C4-2B (cell line): ENCODE results near the gene CCDC85C.

Experiments used
- ZFX ChIP-seq: fragments of 450-650 bp; IDR thresholded peaks from 2 replicates; pipeline ENCODE4 v1.6.1; 2017
- TF ChIP-seq, protein P1 (sequence below): fragments of 450-650 bp; conservative IDR thresholded peaks from 2 replicates; pipeline ENCODE4 v1.5.1; 2017; ENCODE audit warnings: mild to moderate bottlenecking

DNA sequence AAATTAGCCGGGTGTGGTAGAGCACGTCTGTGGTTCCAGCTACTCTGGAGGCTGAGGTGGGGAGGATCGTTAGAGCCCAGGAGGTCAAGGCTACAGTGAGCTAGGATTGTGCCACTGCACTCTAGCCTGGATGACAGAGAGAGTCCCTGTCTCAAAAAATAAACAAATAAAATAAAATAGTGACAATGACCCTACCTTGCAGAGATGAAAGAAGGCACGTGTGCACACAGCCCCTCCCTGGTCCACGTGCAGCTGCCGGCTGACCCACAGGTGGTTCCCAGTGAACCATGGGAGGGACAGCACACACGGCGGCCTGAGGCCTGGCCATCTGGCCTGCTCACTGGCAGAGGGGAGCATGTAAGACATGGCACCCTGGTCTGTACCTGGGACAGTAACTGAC lies 45.6 kb upstream of the CCDC85C start:
- TF ChIP-seq, protein P1, sequence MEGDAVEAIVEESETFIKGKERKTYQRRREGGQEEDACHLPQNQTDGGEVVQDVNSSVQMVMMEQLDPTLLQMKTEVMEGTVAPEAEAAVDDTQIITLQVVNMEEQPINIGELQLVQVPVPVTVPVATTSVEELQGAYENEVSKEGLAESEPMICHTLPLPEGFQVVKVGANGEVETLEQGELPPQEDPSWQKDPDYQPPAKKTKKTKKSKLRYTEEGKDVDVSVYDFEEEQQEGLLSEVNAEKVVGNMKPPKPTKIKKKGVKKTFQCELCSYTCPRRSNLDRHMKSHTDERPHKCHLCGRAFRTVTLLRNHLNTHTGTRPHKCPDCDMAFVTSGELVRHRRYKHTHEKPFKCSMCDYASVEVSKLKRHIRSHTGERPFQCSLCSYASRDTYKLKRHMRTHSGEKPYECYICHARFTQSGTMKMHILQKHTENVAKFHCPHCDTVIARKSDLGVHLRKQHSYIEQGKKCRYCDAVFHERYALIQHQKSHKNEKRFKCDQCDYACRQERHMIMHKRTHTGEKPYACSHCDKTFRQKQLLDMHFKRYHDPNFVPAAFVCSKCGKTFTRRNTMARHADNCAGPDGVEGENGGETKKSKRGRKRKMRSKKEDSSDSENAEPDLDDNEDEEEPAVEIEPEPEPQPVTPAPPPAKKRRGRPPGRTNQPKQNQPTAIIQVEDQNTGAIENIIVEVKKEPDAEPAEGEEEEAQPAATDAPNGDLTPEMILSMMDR, result no peak
- TF ChIP-seq ZFX, result no peak
